Measurements from ENCODE around the gene NAA20.

Gene NAA20

GRCh38 chr20:20076297-20077065 is 59.3 kb downstream of the NAA20 start:
- no peak for DNase-seq (ENCODE audit: low spot score)

GRCh38 chr20:20078041-20078440 is 60.9 kb downstream of the NAA20 start:
- no peak for DNase-seq (ENCODE audit: low spot score)

- DNase-seq (ENCODE audit: low spot score) = no peak
Measured at GRCh38 chr20:20079102-20079784, 62.1 kb downstream of the NAA20 start.

All from left forelimb (tissue), 1 donor.